H1 (cell line): ENCODE measurements around the gene MRPL11. TPM values are rescaled to one million over a fixed set of nuclear protein-coding genes. Genes with fewer than 3 reads are reported as not detected.

Experiments used
- CTCF ChIA-PET: fragments of 300-600 bp; sonication (Branson Sonifier 250); formaldehyde crosslinking; loops from one replicate; lab custom pipeline; 2021; ENCODE audit not compliant: partially characterized antibody; lab: Charles Lee
- POLR2A ChIA-PET: fragments of 300-600 bp; sonication (Branson Sonifier 250); formaldehyde crosslinking; loops from one replicate; lab custom pipeline; 2021; ENCODE audit warnings: inconsistent platforms; ENCODE audit not compliant: partially characterized antibody; lab: Charles Lee
- DNase-seq, 2 experiments: peaks; one replicate each; pipeline versions ENCODE4 v3.0.0 to v3.0.0-alpha.2; 2010 to 2022; ENCODE audit warnings: low spot score in 2 of 2, low read depth in 1 of 2, mixed read lengths in 1 of 2
- FAIRE-seq: peaks from 2 replicates; lab custom pipeline; 2011; peaks lifted over from hg19 to GRCh38; lab: Jason Lieb, UNC
- H2AFZ ChIP-seq: 2 replicates; pipeline ENCODE4 v1.8.1; 2012; ENCODE audit warnings: low read length, inconsistent platforms
- H2AK5ac ChIP-seq: 2 replicates; pipeline ENCODE4 v1.6.1; 2013; ENCODE audit warnings: low read depth, low read length
- H2BK120ac ChIP-seq: replicated peaks from 2 replicates; pipeline ENCODE3; 2013; ENCODE audit warnings: low read depth, low read length, inconsistent platforms
- H2BK12ac ChIP-seq: 2 replicates; pipeline ENCODE4 v1.6.1; 2013; ENCODE audit warnings: low read depth, low read length
- H2BK15ac ChIP-seq: 2 replicates; pipeline ENCODE4 v1.6.1; 2013; ENCODE audit warnings: low read length
- H2BK20ac ChIP-seq: 2 replicates; pipeline ENCODE4 v1.6.1; 2013; ENCODE audit warnings: low read length
- H2BK5ac ChIP-seq: 2 replicates; pipeline ENCODE4 v1.6.1; 2013; ENCODE audit warnings: low read depth, low read length
- H3K14ac ChIP-seq: 2 replicates; pipeline ENCODE4 v1.6.1; 2013; ENCODE audit warnings: inconsistent platforms; ENCODE audit not compliant: insufficient read length
- H3K18ac ChIP-seq: 2 replicates; pipeline ENCODE4 v1.6.1; 2013; ENCODE audit warnings: low read length; ENCODE audit errors: extremely low read depth
- H3K23ac ChIP-seq: 2 replicates; pipeline ENCODE4 v1.6.1; 2013; ENCODE audit warnings: inconsistent platforms; ENCODE audit not compliant: insufficient read length
- H3K23me2 ChIP-seq: 2 replicates; pipeline ENCODE4 v1.6.1; 2013; ENCODE audit warnings: low read depth, low read length
- H3K27ac ChIP-seq: 2 replicates; pipeline ENCODE4 v1.6.1; 2011; ENCODE audit warnings: low read depth, low read length, inconsistent platforms
- H3K27me3 ChIP-seq, 4 experiments: replicated peaks in 1 of 4; 1 replicate in 1 of 4; 2 replicates in 3 of 4; pipeline versions ENCODE4 v1.6.1 to v1.8.1; 2011 to 2013; ENCODE audit warnings: low read length in 3 of 4, mild to moderate bottlenecking in 3 of 4, inconsistent platforms in 2 of 4, mixed read lengths in 2 of 4, moderate library complexity in 1 of 4; ENCODE audit not compliant: control insufficient read depth in 3 of 4, insufficient read depth in 3 of 4; ENCODE audit errors: extremely low read depth in 1 of 4
- H3K36me3 ChIP-seq, 4 experiments: 2 replicates each; pipeline versions ENCODE4 v1.6.1 to v1.8.1; 2011 to 2013; ENCODE audit warnings: mild to moderate bottlenecking in 4 of 4, low read length in 3 of 4, moderate library complexity in 2 of 4, control low read depth in 1 of 4, inconsistent platforms in 1 of 4; ENCODE audit not compliant: insufficient read depth in 4 of 4, control insufficient read depth in 2 of 4
- H3K4ac ChIP-seq: replicated peaks from 2 replicates; pipeline ENCODE3; 2013; ENCODE audit warnings: low read length, low read depth, mixed read lengths, inconsistent platforms; ENCODE audit not compliant: insufficient read length
- H3K4me1 ChIP-seq, 4 experiments: replicated peaks in 1 of 4; 1 replicate in 1 of 4; 2 replicates in 3 of 4; pipeline versions ENCODE4 v1.6.1 to v1.8.1; 2011 to 2013; ENCODE audit warnings: low read length in 3 of 4, inconsistent platforms in 2 of 4, mixed read lengths in 1 of 4; ENCODE audit not compliant: insufficient read depth in 4 of 4, control insufficient read depth in 3 of 4
- H3K4me2 ChIP-seq, 2 experiments: 2 replicates each; pipeline versions ENCODE4 v1.6.1 to v1.8.1; 2011 to 2013; ENCODE audit warnings: low read depth in 2 of 2, low read length in 2 of 2, control low read depth in 1 of 2, inconsistent platforms in 1 of 2, mild to moderate bottlenecking in 1 of 2; ENCODE audit not compliant: insufficient read depth in 1 of 2
- H3K4me3 ChIP-seq, 4 experiments: fragments of 200-600, 300-600 bp in 1 of 4; sonication (generic), shearing (Covaris generic), sonication (Bioruptor Twin) in 1 of 4; 2 replicates each; pipeline versions ENCODE4 v1.5.1 to v1.8.1; 2011 to 2016; ENCODE audit warnings: low read length in 4 of 4, low read depth in 3 of 4, control low read depth in 2 of 4, inconsistent platforms in 2 of 4, mild to moderate bottlenecking in 2 of 4, mixed read lengths in 1 of 4, moderate library complexity in 1 of 4; ENCODE audit not compliant: insufficient read depth in 2 of 4; ENCODE audit errors: extremely low read depth in 1 of 4
- H3K56ac ChIP-seq: replicated peaks from 2 replicates; pipeline ENCODE3; 2013; ENCODE audit warnings: low read depth, mild to moderate bottlenecking, mixed read lengths, low read length, inconsistent platforms; ENCODE audit not compliant: insufficient read length
- H3K79me1 ChIP-seq: 2 replicates; pipeline ENCODE4 v1.6.1; 2013; ENCODE audit warnings: low read depth, low read length, control low read depth
- H3K79me2 ChIP-seq, 2 experiments: 2 replicates each; pipeline versions ENCODE4 v1.6.1 to v1.8.1; 2012 to 2013; ENCODE audit warnings: low read length in 2 of 2, mild to moderate bottlenecking in 2 of 2, inconsistent platforms in 1 of 2; ENCODE audit not compliant: insufficient read depth in 2 of 2, control insufficient read depth in 1 of 2
- H3K9ac ChIP-seq, 4 experiments: replicated peaks in 1 of 4; 1 replicate in 1 of 4; 2 replicates in 3 of 4; pipeline versions ENCODE4 v1.6.1 to v1.8.1; 2011 to 2013; ENCODE audit warnings: low read depth in 3 of 4, low read length in 3 of 4, control low read depth in 2 of 4, mild to moderate bottlenecking in 2 of 4, moderate library complexity in 2 of 4, inconsistent platforms in 1 of 4; ENCODE audit errors: extremely low read depth in 1 of 4
- H3K9me3 ChIP-seq, 2 experiments: 2 replicates each; pipeline versions ENCODE4 v1.6.1 to v1.8.1; 2012 to 2013; ENCODE audit warnings: mild to moderate bottlenecking in 2 of 2, moderate library complexity in 2 of 2, control low read depth in 1 of 2, inconsistent platforms in 1 of 2, low read depth in 1 of 2, low read length in 1 of 2, mixed read lengths in 1 of 2; ENCODE audit not compliant: insufficient read depth in 2 of 2
- H4K20me1 ChIP-seq, 2 experiments: replicated peaks in 1 of 2; 2 replicates each; pipeline versions ENCODE3 to v1.8.1; 2011 to 2013; ENCODE audit warnings: inconsistent platforms in 2 of 2, low read length in 2 of 2, mild to moderate bottlenecking in 1 of 2; ENCODE audit not compliant: insufficient read depth in 2 of 2, control insufficient read depth in 1 of 2
- H4K5ac ChIP-seq: 2 replicates; pipeline ENCODE4 v1.6.1; 2013; ENCODE audit warnings: low read length, low read depth, mixed read lengths, inconsistent platforms; ENCODE audit not compliant: insufficient read length
- H4K8ac ChIP-seq: 2 replicates; pipeline ENCODE4 v1.8.0; 2013; ENCODE audit warnings: mild to moderate bottlenecking, moderate library complexity, low read length, inconsistent platforms; ENCODE audit not compliant: insufficient read depth; ENCODE audit errors: extremely low read depth
- H4K91ac ChIP-seq: replicated peaks from 2 replicates; pipeline ENCODE3; 2013; ENCODE audit warnings: low read length, mixed read lengths, inconsistent platforms; ENCODE audit not compliant: insufficient read length
- CREB1 ChIP-seq: IDR thresholded peaks from 2 replicates; pipeline ENCODE4 v1.6.1; 2012; ENCODE audit warnings: inconsistent platforms
- E2F6 ChIP-seq: IDR thresholded peaks from 2 replicates; pipeline ENCODE4 v1.6.1; 2012; ENCODE audit warnings: inconsistent platforms
- GTF2F1 ChIP-seq: IDR thresholded peaks from 2 replicates; pipeline ENCODE4 v1.6.1; 2012; ENCODE audit warnings: low read depth, low read length, improper control_type of control experiment, borderline replicate concordance
- NANOG ChIP-seq: IDR thresholded peaks from 2 replicates; pipeline ENCODE4 v1.6.1; 2011; ENCODE audit warnings: low read length, low read depth, mild to moderate bottlenecking, inconsistent platforms; ENCODE audit not compliant: insufficient read depth, poor library complexity, severe bottlenecking
- RFX5 ChIP-seq: IDR thresholded peaks from 2 replicates; pipeline ENCODE4 v1.6.1; 2011; ENCODE audit warnings: low read depth, low read length, improper control_type of control experiment, borderline replicate concordance
- SP1 ChIP-seq: IDR thresholded peaks from 2 replicates; pipeline ENCODE4 v1.6.1; 2011; ENCODE audit warnings: low read depth, low read length
- WGBS, 2 experiments: shearing (Covaris generic) in 1 of 2; methylation state at CpG; one replicate each; pipeline versions ENCODE4 v1.1.6 to v1.1.7; 2013 to 2015; ENCODE audit warnings: low lambda C conversion rate in 2 of 2, mixed read lengths in 2 of 2, inconsistent platforms in 1 of 2, low coverage in 1 of 2, missing lambda C conversion rate in 1 of 2; ENCODE audit not compliant: insufficient replicate concordance in 2 of 2, insufficient coverage in 1 of 2, insufficient read length in 1 of 2; ENCODE audit errors: extremely low coverage in 1 of 2, missing lambda C conversion rate in 1 of 2; 5-methylcytosine and 5-hydroxymethylcytosine counted together
- polyA plus RNA-seq, 7 experiments: library from polyadenylated mRNA; depleted of rRNA in 3 of 7; stranded (reverse) in 5 of 7; unstranded in 2 of 7; fragments of >200 nt in 5 of 7; fragments of 200-250 nt in 2 of 7; gene quantifications; 1 replicate in 5 of 7; 2 replicates in 1 of 7; 4 replicates in 1 of 7; pipeline versions ENCODE4 v1.2.1 to v1.2.3, GENCODE V29; 2011 to 2013; ENCODE audit warnings: missing spikeins in 2 of 7, mixed read lengths in 2 of 7
- total RNA-seq: library from RNA; stranded (reverse); fragmentation: NEBNext Ultra II Directional; extraction: Animal tissue kit (Norgen Biotek cat#: 25700); gene quantifications from 2 replicates; pipeline ENCODE4 v1.2.1, GENCODE V29; 2021

Gene MRPL11
- total and polyA plus RNA-seq, 2 of the 8 experiments (the other 6 are each of a cell fraction or from before 2014, with no cell fraction given): 105 to 141 TPM

- Histone ChIP-seq H4K91ac (no peak overlapping the region), H2BK120ac (no peak overlapping the region), H3K23ac (no peak overlapping the region), H3K14ac (no peak overlapping the region), H2BK12ac (no peak overlapping the region), H3K56ac (no peak overlapping the region), H2BK15ac (no peak overlapping the region), H3K27me3 (no peaks in the 10 kb centered on the region; a peak in 1 of 7 replicates), H3K27ac (no peak overlapping the region), H3K9ac (no peak overlapping the region; a peak in 1 of 7 replicates), H4K5ac (no peak overlapping the region), H3K4me2 (no peak overlapping the region), H2AFZ (no peak overlapping the region), H3K4me1 (peaks cover 4 to 13% (median 6%) of the 10 kb centered on the region in 4 experiments), H3K79me2 (no peaks in the 10 kb centered on the region), H3K23me2 (peaks cover 8% of the 10 kb centered on the region; the same call in 1 of the 2 replicates), H2BK5ac (no peak overlapping the region), H3K79me1 (no peaks in the 10 kb centered on the region), H3K18ac (no peak overlapping the region), H3K9me3 (no peaks in the 10 kb centered on the region), H3K36me3 (no peaks in the 10 kb centered on the region; a peak in 2 of 8 replicates), H4K8ac (no peak overlapping the region), H2BK20ac (no peak overlapping the region), H2AK5ac (no peak overlapping the region; the same call in 1 of the 2 replicates), H3K4me3 (no peak overlapping the region), H4K20me1 (peaks cover 0 to 2% of the 10 kb centered on the region in 2 experiments), H3K4ac (no peak overlapping the region)
- FAIRE-seq (no peak), DNase-seq (peak in 1 of 2 experiments; percentile 29)
- WGBS, 2 experiments: 93% methylated on average over 16 of the region's 16 CpGs; no CpG with 5 or more reads in 1 of the 2 experiments
- POLR2A ChIA-PET: interaction anchor here (0.8 to 7.3 kb wide), 4 partner anchors 7 to 183 kb away, joined by 3 to 85 read pairs (median 3); partner anchors contain the start of genes DPP3 and RBM14
- CTCF ChIA-PET: interaction anchor here (0.8 to 6.7 kb wide), 7 partner anchors 8 to 85 kb away, joined by 3 to 39 read pairs (median 5); no protein-coding TSS in a partner anchor
- TF ChIP-seq CREB1 (no peak), E2F6 (no peak), GTF2F1 (no peak), NANOG (no peak), SP1 (no peak), RFX5 (no peak)
These were observed 32.5 kb upstream of the MRPL11 start for GRCh38 chr11:66471142-66471541.
